ENCODE data around the gene NKD2.

NKD2 gene

GRCh38 chr5:980966-981365 is 27.6 kb upstream of the NKD2 start:
- Histone ChIP-seq H3K4me3 (ENCODE audit: low read depth, low read length) (no peak overlapping the region), H3K36me3 (replicated peaks) (no peaks in the 10 kb centered on the region), H3K27me3 (replicated peaks) (peaks cover 7% of the 10 kb centered on the region), H3K27ac (no peak overlapping the region)
- in situ Hi-C loops (cut with HindIII; ENCODE audit: low pct_ligation_motif_present, low sequenced_read_pairs): no loop called here
- no peak for TF ChIP-seq CTCF (IDR thresholded peaks at IDR 0.05; ENCODE audit: low read depth, low read length, missing control alignments)
- no peak for DNase-seq

- no peak for TF ChIP-seq CTCF (IDR thresholded peaks at IDR 0.05; ENCODE audit: low read depth, low read length, missing control alignments)
- no peak overlapping the region for H3K4me3 ChIP-seq (ENCODE audit: low read depth, low read length)
- in situ Hi-C loops (cut with HindIII; ENCODE audit: low pct_ligation_motif_present, low sequenced_read_pairs): no loop called here
- H3K36me3 ChIP-seq (replicated peaks): no peaks in the 10 kb centered on the region
- peaks cover 7% of the 10 kb centered on the region for H3K27me3 ChIP-seq (replicated peaks)
- no peak for DNase-seq
- H3K27ac ChIP-seq: no peak overlapping the region
Observed at GRCh38 chr5:981456-981855, 27.1 kb upstream of the NKD2 start.

- H3K27me3 ChIP-seq (replicated peaks): peaks cover 7% of the 10 kb centered on the region
- H3K27ac ChIP-seq: no peak overlapping the region
- peak; percentile 43 for TF ChIP-seq CTCF (IDR thresholded peaks at IDR 0.05; ENCODE audit: low read depth, low read length, missing control alignments)
- H3K4me3 ChIP-seq (ENCODE audit: low read depth, low read length): no peak overlapping the region
- H3K36me3 ChIP-seq (replicated peaks): no peaks in the 10 kb centered on the region
- in situ Hi-C loops (cut with HindIII; ENCODE audit: low pct_ligation_motif_present, low sequenced_read_pairs): no loop called here
- DNase-seq: no peak
Observed at GRCh38 chr5:982377-983237, 26.0 kb upstream of the NKD2 start.

- no peak overlapping the region for H3K27ac ChIP-seq
- no peaks in the 10 kb centered on the region for H3K36me3 ChIP-seq (replicated peaks)
- DNase-seq: no peak
- in situ Hi-C loops (cut with HindIII; ENCODE audit: low pct_ligation_motif_present, low sequenced_read_pairs): no loop called here
- no peak for TF ChIP-seq CTCF (IDR thresholded peaks at IDR 0.05; ENCODE audit: low read depth, low read length, missing control alignments)
- no peak overlapping the region for H3K4me3 ChIP-seq (ENCODE audit: low read depth, low read length)
- H3K27me3 ChIP-seq (replicated peaks): peaks cover 7% of the 10 kb centered on the region
Observed at GRCh38 chr5:983238-983524, 25.4 kb upstream of the NKD2 start.

- no peak for DNase-seq
- H3K27ac ChIP-seq: no peak overlapping the region
- H3K4me3 ChIP-seq (ENCODE audit: low read depth, low read length): no peak overlapping the region
- TF ChIP-seq CTCF (IDR thresholded peaks at IDR 0.05; ENCODE audit: low read depth, low read length, missing control alignments): no peak
- H3K27me3 ChIP-seq (replicated peaks): peaks cover 7% of the 10 kb centered on the region
- in situ Hi-C loops (cut with HindIII; ENCODE audit: low pct_ligation_motif_present, low sequenced_read_pairs): no loop called here
- H3K36me3 ChIP-seq (replicated peaks): no peaks in the 10 kb centered on the region
Observed at GRCh38 chr5:983568-983967, 25.0 kb upstream of the NKD2 start.

GRCh38 chr5:984774-985173 is 23.8 kb upstream of the NKD2 start:
- no peak overlapping the region for H3K27ac ChIP-seq
- H3K36me3 ChIP-seq (replicated peaks): no peaks in the 10 kb centered on the region
- DNase-seq: no peak
- in situ Hi-C loops (cut with HindIII; ENCODE audit: low pct_ligation_motif_present, low sequenced_read_pairs): no loop called here
- H3K4me3 ChIP-seq (ENCODE audit: low read depth, low read length): no peak overlapping the region
- H3K27me3 ChIP-seq (replicated peaks): peaks cover 7% of the 10 kb centered on the region
- no peak for TF ChIP-seq CTCF (IDR thresholded peaks at IDR 0.05; ENCODE audit: low read depth, low read length, missing control alignments)
